ENCODE results near the gene PDZD2.
"Not testable (repeated sequence)": the region's sequence is repeated elsewhere in the genome, so short reads cannot be mapped to it uniquely, and the experiment has no call there.

PDZD2 gene

GRCh38 chr5:32014096-32014745, 375.3 kb downstream of the PDZD2 start:
- no peak for DNase-seq
- peaks cover 0 to 11% (median 2%) of the 10 kb centered on the region in 4 donors for H3K4me1 ChIP-seq
- TF ChIP-seq CTCF (IDR thresholded peaks at IDR 0.05) = no peak
- H3K4me3 ChIP-seq = no peak overlapping the region
- intact Hi-C loops (cut with DNase I; ENCODE audit: low total_unique reads) = no loop called here
- H3K36me3 ChIP-seq = peaks cover 0 to 10% (median 0%) of the 10 kb centered on the region in 3 donors
- H3K27me3 ChIP-seq = no peaks in the 10 kb centered on the region
- no peaks in the 10 kb centered on the region for H3K9me3 ChIP-seq
- H3K27ac ChIP-seq = no peak overlapping the region

GRCh38 chr5:32015262-32015661, 376.3 kb downstream of the PDZD2 start:
- intact Hi-C loops (cut with DNase I; ENCODE audit: low total_unique reads); H3K27ac ChIP-seq: not testable (repeated sequence)

GRCh38 chr5:32017692-32018367, 378.9 kb downstream of the PDZD2 start:
- Histone ChIP-seq H3K36me3 (no peaks in the 10 kb centered on the region), H3K4me3 (no peak overlapping the region)

More at GRCh38 chr5:32015262-32015661, 376.3 kb downstream of the PDZD2 start:
- H3K4me3 ChIP-seq, H3K36me3 ChIP-seq, DNase-seq, H3K27me3 ChIP-seq, H3K9me3 ChIP-seq: not testable (repeated sequence)
- peaks cover 0 to 11% (median 2%) of the 10 kb centered on the region in 4 donors for H3K4me1 ChIP-seq

GRCh38 chr5:32018476-32019436, 379.8 kb downstream of the PDZD2 start:
- no peaks in the 10 kb centered on the region for H3K36me3 ChIP-seq
- no peaks in the 10 kb centered on the region for H3K9me3 ChIP-seq
- intact Hi-C loops (cut with DNase I; ENCODE audit: low total_unique reads) = no loop called here
- no peak for DNase-seq
- H3K4me1 ChIP-seq = peaks cover 0 to 11% (median 2%) of the 10 kb centered on the region in 4 donors
- TF ChIP-seq CTCF (IDR thresholded peaks at IDR 0.05) = no peak
- H3K27me3 ChIP-seq = no peaks in the 10 kb centered on the region
- no peak overlapping the region for H3K4me3 ChIP-seq
- H3K27ac ChIP-seq = no peak overlapping the region

More at GRCh38 chr5:32017692-32018367, 378.9 kb downstream of the PDZD2 start:
- Histone ChIP-seq H3K27ac (no peak overlapping the region), H3K4me1 (peaks cover 0 to 11% (median 2%) of the 10 kb centered on the region in 4 donors), H3K27me3 (no peaks in the 10 kb centered on the region), H3K9me3 (no peaks in the 10 kb centered on the region)
- no peak for DNase-seq
- intact Hi-C loops (cut with DNase I; ENCODE audit: low total_unique reads) = no loop called here
- TF ChIP-seq CTCF (IDR thresholded peaks at IDR 0.05) = no peak

GRCh38 chr5:32020271-32020670, 381.3 kb downstream of the PDZD2 start:
- Histone ChIP-seq H3K27ac (no peak overlapping the region), H3K4me1 (peaks cover 0 to 11% (median 2%) of the 10 kb centered on the region in 4 donors), H3K9me3 (no peaks in the 10 kb centered on the region), H3K36me3 (no peaks in the 10 kb centered on the region), H3K27me3 (no peaks in the 10 kb centered on the region), H3K4me3 (no peak overlapping the region)
- no peak for DNase-seq
- intact Hi-C loops (cut with DNase I; ENCODE audit: low total_unique reads) = no loop called here
- no peak for TF ChIP-seq CTCF (IDR thresholded peaks at IDR 0.05)

Data from tibial artery (tissue), 4 donors.